Measurements from ENCODE around the gene PHTF1.

The PHTF1 gene

GRCh38 chr1:113657126-113657525, 102.2 kb downstream of the PHTF1 start (continued):
- no peak for TF ChIP-seq POU6F1 (CRISPR knock-in tag; IDR thresholded peaks at IDR 0.05; ENCODE audit: borderline replicate concordance, low read depth)

DNA sequence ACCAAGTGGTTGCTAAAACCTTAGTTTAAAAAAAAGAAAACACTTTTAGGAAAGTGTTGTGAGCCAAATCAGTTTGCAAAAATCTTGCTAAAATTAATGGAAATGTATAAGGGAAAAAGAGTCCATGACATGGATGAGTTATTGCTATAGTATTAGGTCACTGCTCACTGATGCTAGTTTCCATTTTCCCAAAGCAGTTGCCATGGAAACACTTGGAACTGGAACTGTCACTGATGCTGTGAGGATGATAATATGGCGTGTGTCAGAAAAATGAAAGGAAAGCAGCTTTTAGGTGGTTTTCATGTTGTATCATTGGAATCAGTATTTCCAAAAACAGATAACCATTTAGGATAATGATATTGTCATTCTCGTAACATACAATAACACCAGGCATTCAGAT, 104.4 kb downstream of the PHTF1 start:
- ATAC-seq: no peak
- TF ChIP-seq, protein P1, sequence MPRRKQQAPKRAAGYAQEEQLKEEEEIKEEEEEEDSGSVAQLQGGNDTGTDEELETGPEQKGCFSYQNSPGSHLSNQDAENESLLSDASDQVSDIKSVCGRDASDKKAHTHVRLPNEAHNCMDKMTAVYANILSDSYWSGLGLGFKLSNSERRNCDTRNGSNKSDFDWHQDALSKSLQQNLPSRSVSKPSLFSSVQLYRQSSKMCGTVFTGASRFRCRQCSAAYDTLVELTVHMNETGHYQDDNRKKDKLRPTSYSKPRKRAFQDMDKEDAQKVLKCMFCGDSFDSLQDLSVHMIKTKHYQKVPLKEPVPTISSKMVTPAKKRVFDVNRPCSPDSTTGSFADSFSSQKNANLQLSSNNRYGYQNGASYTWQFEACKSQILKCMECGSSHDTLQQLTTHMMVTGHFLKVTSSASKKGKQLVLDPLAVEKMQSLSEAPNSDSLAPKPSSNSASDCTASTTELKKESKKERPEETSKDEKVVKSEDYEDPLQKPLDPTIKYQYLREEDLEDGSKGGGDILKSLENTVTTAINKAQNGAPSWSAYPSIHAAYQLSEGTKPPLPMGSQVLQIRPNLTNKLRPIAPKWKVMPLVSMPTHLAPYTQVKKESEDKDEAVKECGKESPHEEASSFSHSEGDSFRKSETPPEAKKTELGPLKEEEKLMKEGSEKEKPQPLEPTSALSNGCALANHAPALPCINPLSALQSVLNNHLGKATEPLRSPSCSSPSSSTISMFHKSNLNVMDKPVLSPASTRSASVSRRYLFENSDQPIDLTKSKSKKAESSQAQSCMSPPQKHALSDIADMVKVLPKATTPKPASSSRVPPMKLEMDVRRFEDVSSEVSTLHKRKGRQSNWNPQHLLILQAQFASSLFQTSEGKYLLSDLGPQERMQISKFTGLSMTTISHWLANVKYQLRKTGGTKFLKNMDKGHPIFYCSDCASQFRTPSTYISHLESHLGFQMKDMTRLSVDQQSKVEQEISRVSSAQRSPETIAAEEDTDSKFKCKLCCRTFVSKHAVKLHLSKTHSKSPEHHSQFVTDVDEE (CRISPR knock-in tag; IDR thresholded peaks at IDR 0.05): no peak
- TF ChIP-seq TCF4 (CRISPR knock-in tag; IDR thresholded peaks at IDR 0.05; ENCODE audit: borderline replicate concordance): no peak
- TF ChIP-seq ZNF565 (CRISPR knock-in tag; conservative IDR thresholded peaks at IDR 0.05; ENCODE audit: low read depth): no peak
- no peak for TF ChIP-seq TOX (CRISPR knock-in tag; IDR thresholded peaks at IDR 0.05; ENCODE audit: borderline replicate concordance)
- TF ChIP-seq ZNF8 (CRISPR knock-in tag; IDR thresholded peaks at IDR 0.05): no peak
- TF ChIP-seq GLIS3 (CRISPR knock-in tag; IDR thresholded peaks at IDR 0.05): no peak
- TF ChIP-seq PPARA (CRISPR knock-in tag; IDR thresholded peaks at IDR 0.05; ENCODE audit: borderline replicate concordance): no peak
- no peak for TF ChIP-seq ZNF70 (CRISPR knock-in tag; IDR thresholded peaks at IDR 0.05)

- TF ChIP-seq ESRRG (CRISPR knock-in tag; IDR thresholded peaks at IDR 0.05) (no peak), BACH2 (CRISPR knock-in tag; IDR thresholded peaks at IDR 0.05; ENCODE audit: borderline replicate concordance) (no peak), CREB5 (CRISPR knock-in tag; IDR thresholded peaks at IDR 0.05; ENCODE audit: low read depth) (no peak)
- no peak for ATAC-seq
Measured at GRCh38 chr1:113653741-113654140, 105.5 kb downstream of the PHTF1 start.

DNA sequence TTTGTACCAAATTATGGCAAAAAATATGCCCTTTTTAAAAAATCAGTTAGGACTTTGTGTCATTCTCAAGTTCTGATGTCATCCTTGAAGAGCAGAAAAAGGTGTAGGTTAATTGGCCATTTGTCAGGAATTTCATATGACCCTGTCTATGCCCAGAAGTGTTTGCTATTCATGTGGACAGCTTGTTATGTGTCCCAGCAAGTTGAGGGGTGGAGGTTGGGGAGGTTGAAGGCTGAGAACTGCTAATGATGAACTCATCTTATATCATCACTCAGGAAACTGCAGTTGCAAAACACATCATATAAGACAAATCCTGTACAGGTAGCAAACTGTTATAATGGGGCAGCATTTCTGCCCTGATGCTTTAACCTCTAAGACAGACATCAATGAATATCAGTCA, 106.5 kb downstream of the PHTF1 start:
- ATAC-seq: no peak
- no peak for TF ChIP-seq ZNF70 (CRISPR knock-in tag; IDR thresholded peaks at IDR 0.05)
- TF ChIP-seq ZFP3 (CRISPR knock-in tag; IDR thresholded peaks at IDR 0.05): no peak
- TF ChIP-seq ARNTL (CRISPR knock-in tag; IDR thresholded peaks at IDR 0.05; ENCODE audit: borderline replicate concordance, low read depth): no peak
- TF ChIP-seq TCF4 (CRISPR knock-in tag; IDR thresholded peaks at IDR 0.05; ENCODE audit: borderline replicate concordance): no peak
- TF ChIP-seq ZNF8 (CRISPR knock-in tag; IDR thresholded peaks at IDR 0.05): no peak
- no peak for TF ChIP-seq ISL1 (CRISPR knock-in tag; IDR thresholded peaks at IDR 0.05)
- TF ChIP-seq ZFP30 (CRISPR knock-in tag; IDR thresholded peaks at IDR 0.05): no peak
- TF ChIP-seq ESRRG (CRISPR knock-in tag; IDR thresholded peaks at IDR 0.05): no peak
- TF ChIP-seq GLIS3 (CRISPR knock-in tag; IDR thresholded peaks at IDR 0.05): no peak
- TF ChIP-seq PATZ1 (CRISPR knock-in tag; IDR thresholded peaks at IDR 0.05; ENCODE audit: borderline replicate concordance): no peak
- no peak for TF ChIP-seq RARB (CRISPR knock-in tag; IDR thresholded peaks at IDR 0.05)
- TF ChIP-seq ZNF565 (CRISPR knock-in tag; conservative IDR thresholded peaks at IDR 0.05; ENCODE audit: low read depth): no peak
- no peak for TF ChIP-seq ZC3H10 (CRISPR knock-in tag; IDR thresholded peaks at IDR 0.05)
- TF ChIP-seq CSRNP3 (CRISPR knock-in tag; IDR thresholded peaks at IDR 0.05): no peak
- TF ChIP-seq, protein P1 (CRISPR knock-in tag; IDR thresholded peaks at IDR 0.05): no peak
- no peak for TF ChIP-seq BACH2 (CRISPR knock-in tag; IDR thresholded peaks at IDR 0.05; ENCODE audit: borderline replicate concordance)
- no peak for TF ChIP-seq OSR1 (CRISPR knock-in tag; IDR thresholded peaks at IDR 0.05)
- TF ChIP-seq PPARA (CRISPR knock-in tag; IDR thresholded peaks at IDR 0.05; ENCODE audit: borderline replicate concordance): no peak
- no peak for TF ChIP-seq CSDC2 (CRISPR knock-in tag; IDR thresholded peaks at IDR 0.05)
